Skeletal muscle tissue (tissue), 4 donors: ENCODE results near the gene CHID1. TPM values are rescaled to one million over a fixed set of nuclear protein-coding genes. Genes with fewer than 3 reads are reported as not detected.

Experiments
- H3K27ac ChIP-seq: one replicate; pipeline ENCODE4 v1.7.0; 2013; ENCODE audit warnings: mild to moderate bottlenecking, low read depth, low read length, inconsistent platforms
- H3K27me3 ChIP-seq, 3 donors: one replicate each; pipeline ENCODE4 v1.7.0; 2013; ENCODE audit warnings: low read length in 3 of 3; ENCODE audit not compliant: control insufficient read depth in 3 of 3, insufficient read depth in 3 of 3
- H3K36me3 ChIP-seq, 3 donors: one replicate each; pipeline ENCODE4 v1.7.0; 2013; ENCODE audit warnings: low read length in 3 of 3; ENCODE audit not compliant: control insufficient read depth in 3 of 3, insufficient read depth in 3 of 3
- H3K4me1 ChIP-seq, 3 donors: one replicate each; pipeline ENCODE4 v1.7.0; 2013; ENCODE audit warnings: low read length in 3 of 3, mild to moderate bottlenecking in 3 of 3; ENCODE audit not compliant: control insufficient read depth in 3 of 3, insufficient read depth in 3 of 3
- H3K4me3 ChIP-seq, 3 donors: one replicate each; pipeline ENCODE4 v1.7.0; 2013; ENCODE audit warnings: low read length in 3 of 3
- H3K9ac ChIP-seq, 3 donors: one replicate each; pipeline ENCODE4 v1.7.0; 2013; ENCODE audit warnings: low read length in 3 of 3, mild to moderate bottlenecking in 3 of 3, moderate library complexity in 2 of 3, low read depth in 1 of 3
- H3K9me3 ChIP-seq, 3 donors: one replicate each; pipeline ENCODE4 v1.7.0; 2013; ENCODE audit warnings: low read length in 3 of 3; ENCODE audit not compliant: control insufficient read depth in 3 of 3
- total RNA-seq: library from RNA; depleted of rRNA; stranded (reverse); fragments of >200 nt; gene quantifications from one replicate; pipeline ENCODE4 v1.2.3, GENCODE V29; 2014
- donor health status: Osteomylitis.

CHID1 gene
- total RNA-seq, 1 donor from 2014 or later = 26.1 TPM

DNA sequence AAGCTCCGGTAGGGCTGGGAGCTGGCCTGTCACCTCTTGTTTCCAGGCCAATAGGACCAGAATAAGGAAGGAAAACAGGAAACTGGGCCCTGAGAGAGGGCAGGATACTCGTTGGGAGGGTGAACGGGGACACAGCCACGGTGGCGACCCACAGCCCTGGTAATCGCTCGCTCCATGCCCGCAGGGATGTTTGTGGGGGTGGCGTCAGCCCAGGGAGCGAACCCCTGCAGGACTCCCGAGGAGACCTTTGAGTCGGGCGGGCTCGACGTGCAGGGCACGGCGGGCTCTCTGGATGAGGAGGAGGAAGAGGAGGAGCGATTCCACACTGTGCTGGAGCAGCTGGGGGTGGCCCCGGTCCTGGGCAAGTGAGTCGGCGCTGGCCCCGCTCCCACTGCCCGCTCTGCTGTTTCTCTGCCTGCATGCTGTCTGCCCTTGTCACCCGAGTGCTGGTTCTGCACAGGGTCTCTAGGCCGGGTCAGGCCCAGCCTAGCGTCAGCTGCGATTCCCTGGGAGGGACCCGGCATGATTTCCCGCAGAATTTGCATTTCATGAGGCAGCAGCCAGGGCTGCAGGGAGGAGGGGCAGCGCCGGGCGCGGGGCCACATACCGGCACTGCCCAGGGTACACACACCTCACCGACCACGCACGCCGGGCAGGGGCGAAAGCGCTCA is 81.3 kb downstream of the CHID1 start:
- Histone ChIP-seq H3K4me1 (peaks cover 60 to 80% (median 64%) of the 10 kb centered on the region in 3 donors), H3K36me3 (peaks cover 6 to 14% (median 10%) of the 10 kb centered on the region in 3 donors), H3K9ac (peak overlapping the region in 2 of 3 donors; percentile 43 to 62), H3K27me3 (peaks cover 13 to 63% (median 26%) of the 10 kb centered on the region in 3 donors), H3K9me3 (no peaks in the 10 kb centered on the region), H3K4me3 (peak overlapping the region; percentile 49 to 58 (median 56)), H3K27ac (no peak overlapping the region)

DNA sequence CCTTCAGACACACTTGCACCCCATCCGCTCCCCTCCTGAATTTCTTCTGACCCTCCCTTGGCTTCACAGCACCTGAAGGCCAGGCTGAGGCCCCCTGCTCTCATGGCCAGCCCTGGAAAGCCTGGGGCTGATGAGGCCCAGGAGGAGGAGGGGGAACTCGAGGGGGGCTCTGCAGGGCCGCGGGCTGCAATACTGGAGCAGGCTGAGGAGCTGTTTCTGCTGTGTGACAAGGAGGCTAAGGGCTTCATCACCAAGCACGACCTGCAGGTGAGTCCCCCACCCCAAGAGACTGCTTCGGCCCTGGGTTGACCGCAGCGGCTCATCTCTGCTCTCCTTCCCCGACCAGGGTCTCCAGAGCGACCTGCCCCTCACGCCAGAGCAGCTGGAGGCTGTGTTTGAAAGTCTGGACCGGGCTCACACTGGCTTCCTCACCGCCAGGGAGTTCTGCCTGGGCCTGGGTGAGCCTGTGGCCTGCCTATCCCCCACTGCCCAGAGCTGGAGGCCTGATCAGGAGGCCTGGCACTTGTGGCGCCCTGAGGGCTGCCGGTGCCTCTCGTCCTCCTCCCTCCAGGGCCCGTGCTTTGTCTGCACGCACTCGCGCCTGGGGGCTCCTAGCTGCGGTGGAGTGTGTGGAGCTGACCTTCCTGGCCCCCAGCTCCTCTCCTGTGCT is 82.0 kb downstream of the CHID1 start:
- peaks cover 54 to 75% (median 57%) of the 10 kb centered on the region in 3 donors for H3K4me1 ChIP-seq
- peak overlapping the region; percentile 25 for H3K27ac ChIP-seq
- H3K9ac ChIP-seq = peak overlapping the region in 1 of 3 donors; percentile 62
- H3K9me3 ChIP-seq = no peaks in the 10 kb centered on the region
- peaks cover 13 to 63% (median 26%) of the 10 kb centered on the region in 3 donors for H3K27me3 ChIP-seq
- peaks cover 12 to 20% (median 15%) of the 10 kb centered on the region in 3 donors for H3K36me3 ChIP-seq
- peak overlapping the region in 1 of 3 donors; percentile 49 for H3K4me3 ChIP-seq

DNA sequence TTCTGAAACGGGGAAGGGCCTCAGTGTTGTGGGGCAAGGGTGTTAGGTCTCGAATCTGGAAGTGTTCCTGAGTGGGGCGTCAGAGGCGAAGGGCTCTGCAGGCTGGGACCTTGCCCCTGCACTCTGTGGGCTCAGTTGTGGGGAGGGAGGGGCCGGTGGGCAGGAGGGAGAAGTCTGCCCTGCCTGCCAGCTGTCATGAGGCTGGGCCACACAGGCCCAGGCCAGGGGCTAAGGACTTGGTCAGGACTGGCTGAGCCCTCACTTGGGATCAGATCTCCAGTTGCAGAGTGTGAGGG is 82.8 kb downstream of the CHID1 start, which contains the start of gene CRACR2B:
CRACR2B (plus strand) TSS at position 23 of the 296 bp plus-strand sequence. CDS start 689 bp downstream, outside the sequence.
- peaks cover 54 to 74% (median 55%) of the 10 kb centered on the region in 3 donors for H3K4me1 ChIP-seq
- H3K36me3 ChIP-seq = peaks cover 12 to 20% (median 19%) of the 10 kb centered on the region in 3 donors
- peak within 1 kb of the TSS; percentile 7 to 52 (median 49) for H3K4me3 ChIP-seq
- peak within 1 kb of the TSS; percentile 40 for H3K27ac ChIP-seq
- H3K9ac ChIP-seq = peak within 1 kb of the TSS; percentile 43 to 62 (median 45)
- H3K9me3 ChIP-seq = no peaks in the 10 kb centered on the region
- peaks cover 13 to 63% (median 26%) of the 10 kb centered on the region in 3 donors for H3K27me3 ChIP-seq

DNA sequence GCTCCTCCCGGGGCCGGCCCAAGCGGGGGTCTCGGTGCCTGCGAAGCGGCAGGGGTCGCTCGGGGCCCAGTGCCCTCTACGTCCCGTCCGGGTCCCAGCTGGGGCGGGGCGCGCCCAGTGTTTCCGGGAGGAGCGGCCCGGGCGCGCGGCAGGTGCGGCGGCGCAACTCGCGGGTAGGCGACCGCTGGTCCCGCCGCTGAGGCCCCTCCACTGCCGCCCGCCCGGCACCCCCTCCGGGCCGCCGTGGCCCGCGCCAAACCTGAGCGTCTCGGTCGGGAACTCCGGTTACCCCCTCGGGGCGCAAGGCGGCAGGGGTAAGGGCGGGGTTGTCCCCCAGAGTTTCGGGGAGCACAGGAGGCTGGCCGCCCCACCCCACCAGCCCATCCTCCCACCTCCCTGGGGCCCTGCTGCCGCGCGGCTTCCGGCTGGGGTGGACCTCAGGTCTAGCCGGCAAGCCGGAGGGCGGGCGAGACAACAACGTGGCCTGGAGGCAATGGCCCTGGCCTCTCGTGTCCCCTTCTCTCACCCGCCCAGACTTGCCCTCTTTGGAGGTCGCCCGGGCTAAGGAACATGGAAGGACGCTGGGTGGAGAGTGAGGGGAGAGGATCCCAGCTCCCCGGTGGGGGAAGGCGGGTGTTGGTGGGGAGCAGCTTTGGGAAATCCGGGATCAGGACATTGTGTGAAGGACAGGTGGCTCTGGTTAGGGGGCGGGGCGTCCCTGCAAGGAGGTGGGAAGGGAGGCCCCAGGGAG is 83.3 kb downstream of the CHID1 start:
- peaks cover 12 to 22% (median 20%) of the 10 kb centered on the region in 3 donors for H3K36me3 ChIP-seq
- H3K4me3 ChIP-seq = peak overlapping the region; percentile 7 to 52 (median 49)
- peaks cover 13 to 63% (median 26%) of the 10 kb centered on the region in 3 donors for H3K27me3 ChIP-seq
- peak overlapping the region; percentile 40 for H3K27ac ChIP-seq
- peak overlapping the region; percentile 43 to 62 (median 45) for H3K9ac ChIP-seq
- peaks cover 54 to 75% (median 56%) of the 10 kb centered on the region in 3 donors for H3K4me1 ChIP-seq
- no peaks in the 10 kb centered on the region for H3K9me3 ChIP-seq

DNA sequence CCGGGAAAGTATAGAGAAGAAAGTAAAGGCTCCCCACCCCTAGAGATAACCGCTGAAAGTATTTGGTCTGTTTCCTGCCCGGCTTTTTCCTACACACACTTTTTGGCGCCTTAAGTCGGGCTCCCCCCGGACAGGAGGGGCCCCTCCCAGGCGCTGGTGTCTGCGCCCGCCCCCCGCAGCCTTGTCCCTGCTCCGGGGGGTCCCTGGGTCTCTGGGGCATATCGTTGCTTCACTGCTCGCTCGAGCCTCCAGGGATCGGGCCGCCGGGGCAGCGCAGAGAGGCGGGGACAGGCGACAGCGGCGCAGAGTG is 83.8 kb downstream of the CHID1 start:
- no peaks in the 10 kb centered on the region for H3K9me3 ChIP-seq
- H3K27me3 ChIP-seq = peaks cover 13 to 60% (median 26%) of the 10 kb centered on the region in 3 donors
- H3K4me1 ChIP-seq = peaks cover 54 to 75% (median 56%) of the 10 kb centered on the region in 3 donors
- H3K9ac ChIP-seq = peak overlapping the region in 1 of 3 donors; percentile 62
- peak overlapping the region; percentile 7 to 52 (median 49) for H3K4me3 ChIP-seq
- no peak overlapping the region for H3K27ac ChIP-seq
- peaks cover 12 to 24% (median 23%) of the 10 kb centered on the region in 3 donors for H3K36me3 ChIP-seq

DNA sequence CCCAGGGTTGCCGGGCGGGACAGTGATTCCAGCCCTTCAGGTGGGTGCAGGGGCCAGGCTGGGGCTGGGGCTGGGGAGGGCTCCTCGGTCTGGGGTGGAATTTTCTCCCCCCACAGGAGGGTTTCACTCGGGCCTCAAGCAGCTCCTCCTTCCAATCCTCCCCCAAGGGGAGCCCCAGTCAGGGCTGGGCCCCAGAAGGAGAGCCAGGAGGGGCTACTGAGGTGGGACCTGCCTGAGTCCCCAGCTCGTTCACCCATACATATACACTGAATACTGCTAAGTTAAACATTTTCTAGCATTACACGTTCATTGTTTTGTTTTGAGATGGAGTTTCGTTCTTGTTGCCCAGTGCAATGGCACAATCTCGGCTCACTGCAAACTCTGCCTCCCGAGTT is 84.4 kb downstream of the CHID1 start:
- Histone ChIP-seq H3K27me3 (peaks cover 13 to 54% (median 26%) of the 10 kb centered on the region in 3 donors), H3K9ac (no peak overlapping the region), H3K36me3 (peaks cover 12 to 28% (median 23%) of the 10 kb centered on the region in 3 donors), H3K9me3 (no peaks in the 10 kb centered on the region), H3K4me1 (peaks cover 55 to 75% (median 59%) of the 10 kb centered on the region in 3 donors), H3K4me3 (no peak overlapping the region), H3K27ac (no peak overlapping the region)

DNA sequence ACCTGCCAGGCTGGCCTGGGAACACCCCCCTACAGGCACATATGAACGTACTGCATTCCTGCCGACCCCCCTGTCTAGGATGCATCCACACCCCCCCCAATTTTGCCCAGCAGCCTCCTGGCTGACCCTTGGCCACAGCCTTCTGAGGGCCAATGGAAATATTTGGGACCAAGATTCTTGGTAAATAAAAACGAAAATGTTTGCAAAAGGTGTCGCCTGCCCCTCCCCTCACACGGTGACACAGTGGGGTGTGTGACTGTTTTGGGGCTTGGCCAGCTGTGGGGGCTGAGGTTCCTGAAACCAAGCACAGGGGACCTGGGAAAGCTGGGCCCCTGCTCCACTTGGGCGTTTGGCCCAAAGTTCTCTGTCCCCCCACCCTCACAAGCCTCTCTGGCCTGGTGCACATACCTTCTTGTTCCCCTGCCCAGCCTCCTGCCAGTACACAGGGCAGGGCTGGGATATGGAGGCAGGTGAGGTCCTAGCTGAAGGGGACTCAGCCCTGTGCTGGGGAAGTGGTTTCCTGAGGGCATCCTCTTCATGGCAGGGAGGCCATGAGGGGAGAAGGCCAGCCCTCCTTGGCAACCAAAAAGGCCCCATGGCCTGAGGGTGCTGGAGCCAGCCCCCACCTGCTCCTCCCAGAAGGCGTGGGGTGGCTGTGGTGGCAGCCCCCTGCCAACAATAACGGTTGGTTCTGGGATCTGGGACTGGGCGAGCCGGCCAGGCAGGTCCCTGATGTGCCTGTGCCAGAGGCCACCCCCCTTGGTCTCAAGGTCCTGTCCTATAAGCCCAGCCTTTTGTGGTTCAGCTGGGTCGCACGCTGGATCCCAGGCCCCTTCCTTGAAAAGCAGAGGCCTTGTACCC is 85.0 kb downstream of the CHID1 start:
- H3K27ac ChIP-seq = no peak overlapping the region
- peak overlapping the region in 1 of 3 donors; percentile 3 for H3K9ac ChIP-seq
- H3K9me3 ChIP-seq = no peaks in the 10 kb centered on the region
- H3K27me3 ChIP-seq = peaks cover 13 to 50% (median 26%) of the 10 kb centered on the region in 3 donors
- peaks cover 56 to 75% (median 61%) of the 10 kb centered on the region in 3 donors for H3K4me1 ChIP-seq
- H3K36me3 ChIP-seq = peaks cover 12 to 28% (median 23%) of the 10 kb centered on the region in 3 donors
- no peak overlapping the region for H3K4me3 ChIP-seq

DNA sequence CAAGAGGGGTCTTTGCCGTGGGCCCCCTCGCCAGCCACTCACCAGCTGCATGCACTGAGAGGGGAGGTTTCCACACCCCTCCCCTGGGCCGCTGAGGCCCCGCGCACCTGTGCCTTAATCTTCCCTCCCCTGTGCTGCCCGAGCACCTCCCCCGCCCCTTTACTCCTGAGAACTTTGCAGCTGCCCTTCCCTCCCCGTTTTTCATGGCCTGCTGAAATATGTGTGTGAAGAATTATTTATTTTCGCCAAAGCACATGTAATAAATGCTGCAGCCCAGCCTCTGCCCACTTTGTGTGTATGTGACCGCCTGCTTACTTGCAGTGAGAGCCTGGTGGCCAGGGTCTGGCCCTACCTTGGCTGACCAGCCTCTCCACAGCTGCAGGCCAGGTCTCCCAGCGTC is 85.7 kb downstream of the CHID1 start:
- no peaks in the 10 kb centered on the region for H3K9me3 ChIP-seq
- H3K4me3 ChIP-seq = no peak overlapping the region
- H3K4me1 ChIP-seq = peaks cover 58 to 74% (median 62%) of the 10 kb centered on the region in 3 donors
- peaks cover 12 to 28% (median 23%) of the 10 kb centered on the region in 3 donors for H3K36me3 ChIP-seq
- H3K27ac ChIP-seq = no peak overlapping the region
- H3K27me3 ChIP-seq = peaks cover 13 to 44% (median 26%) of the 10 kb centered on the region in 3 donors
- no peak overlapping the region for H3K9ac ChIP-seq

DNA sequence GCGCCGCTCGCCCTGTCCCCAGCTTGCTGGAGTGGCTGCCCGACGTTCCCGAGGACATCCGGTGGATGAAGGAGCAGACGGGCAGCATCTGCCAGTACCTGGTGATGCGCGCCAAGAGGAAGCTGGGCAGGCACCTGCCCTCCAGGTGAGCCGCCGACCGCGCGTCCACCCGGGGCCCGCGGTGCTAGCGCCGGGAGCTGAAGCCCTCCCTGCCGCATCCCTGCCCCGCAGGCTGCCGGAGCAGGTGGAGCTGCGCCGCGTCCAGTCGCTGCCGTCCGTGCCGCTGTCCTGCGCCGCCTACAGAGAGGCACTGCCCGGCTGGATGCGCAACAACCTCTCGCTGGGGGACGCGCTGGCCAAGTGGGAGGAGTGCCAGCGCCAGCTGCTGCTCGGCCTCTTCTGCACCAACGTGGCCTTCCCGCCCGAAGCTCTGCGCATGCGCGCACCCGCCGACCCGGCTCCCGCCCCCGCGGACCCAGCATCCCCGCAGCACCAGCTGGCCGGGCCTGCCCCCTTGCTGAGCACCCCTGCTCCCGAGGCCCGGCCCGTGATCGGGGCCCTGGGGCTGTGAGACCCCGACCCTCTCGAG is 86.2 kb downstream of the CHID1 start:
- Histone ChIP-seq H3K36me3 (peaks cover 12 to 28% (median 23%) of the 10 kb centered on the region in 3 donors), H3K9me3 (no peaks in the 10 kb centered on the region), H3K27me3 (peaks cover 8 to 38% (median 21%) of the 10 kb centered on the region in 3 donors), H3K4me3 (no peak overlapping the region), H3K4me1 (peaks cover 54 to 69% (median 56%) of the 10 kb centered on the region in 3 donors), H3K9ac (no peak overlapping the region), H3K27ac (no peak overlapping the region)
